ENCODE measurements around the gene CNN2.

The CNN2 gene

DNA sequence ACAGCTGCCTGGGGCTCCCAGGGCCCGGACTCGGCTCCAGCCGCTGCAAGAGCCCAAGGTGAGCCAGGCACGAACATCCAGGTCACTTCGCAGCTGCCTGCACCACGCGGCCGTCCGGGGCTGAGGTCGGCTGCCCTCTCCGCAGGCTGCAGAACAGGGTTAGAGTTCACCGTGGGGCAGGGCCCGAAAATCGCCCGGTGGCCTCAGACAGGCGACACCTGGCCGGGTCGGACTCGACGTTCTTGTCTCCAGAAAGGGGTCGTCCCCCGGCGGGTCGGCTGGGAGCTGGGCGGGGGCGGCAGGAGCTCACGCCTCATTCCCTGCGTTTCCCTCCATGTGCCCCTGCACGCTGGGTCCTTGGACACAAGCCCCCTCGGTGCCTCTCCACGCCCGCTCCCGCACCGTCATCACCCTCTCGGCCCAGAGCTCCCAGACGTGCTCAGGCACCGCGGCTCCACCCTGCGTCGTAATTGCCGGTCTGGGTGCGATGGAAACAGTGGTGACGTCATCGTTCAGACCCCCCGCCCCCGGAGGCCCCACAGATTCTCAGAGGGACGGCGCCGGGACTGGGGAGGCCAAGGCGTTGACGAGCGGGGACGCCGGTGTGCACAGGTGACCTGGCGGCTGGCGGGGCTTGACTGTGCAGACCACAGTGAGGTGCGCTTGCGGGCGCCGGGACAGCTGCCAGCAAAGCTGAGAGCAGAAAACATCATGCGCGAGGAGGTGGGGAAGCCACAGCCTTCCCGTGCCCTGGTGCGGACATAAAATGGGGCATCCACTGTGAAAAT is 30.2 kb upstream of the CNN2 start:
- DNase-seq = no peak

DNA sequence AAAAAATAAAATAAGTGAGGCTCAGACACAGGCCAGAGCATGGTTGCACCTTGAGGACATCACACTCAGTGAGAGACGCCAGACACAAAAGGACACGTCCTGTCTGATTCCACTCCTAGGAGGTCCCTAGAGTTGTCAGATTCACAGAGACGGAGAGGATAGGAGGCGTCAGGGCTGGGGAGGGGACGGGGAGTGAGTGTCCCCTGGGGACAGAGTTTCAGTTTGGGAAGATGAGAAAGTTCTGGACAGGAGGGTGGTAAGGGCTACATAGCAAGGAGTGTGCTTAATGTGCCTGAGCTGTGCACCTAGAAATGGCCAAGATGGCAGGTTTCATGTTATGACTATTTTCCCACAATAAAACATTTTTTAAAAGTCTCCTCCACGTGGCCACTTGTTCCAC is 28.3 kb upstream of the CNN2 start:
- no peak for DNase-seq

DNA sequence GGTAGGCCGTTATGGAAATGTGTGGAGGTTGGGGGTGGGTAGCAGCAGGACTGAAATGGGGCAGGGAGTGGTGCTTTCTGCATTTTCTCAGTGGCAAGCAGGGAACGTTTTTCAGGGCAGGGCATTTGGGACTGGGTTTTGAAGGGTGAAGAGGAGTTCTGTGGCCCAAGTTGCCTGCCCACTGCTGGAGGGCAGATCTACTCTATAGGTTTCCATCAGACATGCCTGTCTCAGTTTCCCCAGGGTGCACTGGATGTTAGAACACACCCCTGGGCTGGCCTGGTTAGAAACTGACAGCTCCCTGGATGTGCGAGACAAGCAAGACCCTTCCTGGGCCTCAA is 27.1 kb upstream of the CNN2 start:
- no peak for DNase-seq

DNA sequence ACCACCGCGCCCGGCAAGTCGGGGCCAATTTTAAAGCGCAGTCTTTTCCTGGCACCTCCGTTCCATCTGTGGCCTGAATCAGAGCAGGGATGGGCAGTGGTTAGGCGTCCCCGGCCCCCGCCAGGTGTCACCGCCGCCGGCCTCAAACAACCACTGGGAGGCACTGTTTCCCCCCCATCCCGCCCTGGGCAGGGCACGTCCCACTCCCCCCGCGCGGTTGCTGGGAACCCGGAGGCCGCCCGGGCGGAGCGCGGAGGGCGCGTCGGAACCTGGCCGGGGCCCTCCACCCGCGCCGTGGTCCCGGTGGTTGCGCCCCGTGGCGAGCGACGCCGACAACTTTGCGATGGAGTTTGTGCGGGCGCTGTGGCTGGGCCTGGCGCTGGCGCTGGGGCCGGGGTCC is 26.3 kb upstream of the CNN2 start, which contains the start of gene GRIN3B:
Gene GRIN3B (plus strand): TSS at position 325 of the 400 bp plus-strand sequence. CDS start 19 bp downstream, at position 344.
- DNase-seq = no peak

DNA sequence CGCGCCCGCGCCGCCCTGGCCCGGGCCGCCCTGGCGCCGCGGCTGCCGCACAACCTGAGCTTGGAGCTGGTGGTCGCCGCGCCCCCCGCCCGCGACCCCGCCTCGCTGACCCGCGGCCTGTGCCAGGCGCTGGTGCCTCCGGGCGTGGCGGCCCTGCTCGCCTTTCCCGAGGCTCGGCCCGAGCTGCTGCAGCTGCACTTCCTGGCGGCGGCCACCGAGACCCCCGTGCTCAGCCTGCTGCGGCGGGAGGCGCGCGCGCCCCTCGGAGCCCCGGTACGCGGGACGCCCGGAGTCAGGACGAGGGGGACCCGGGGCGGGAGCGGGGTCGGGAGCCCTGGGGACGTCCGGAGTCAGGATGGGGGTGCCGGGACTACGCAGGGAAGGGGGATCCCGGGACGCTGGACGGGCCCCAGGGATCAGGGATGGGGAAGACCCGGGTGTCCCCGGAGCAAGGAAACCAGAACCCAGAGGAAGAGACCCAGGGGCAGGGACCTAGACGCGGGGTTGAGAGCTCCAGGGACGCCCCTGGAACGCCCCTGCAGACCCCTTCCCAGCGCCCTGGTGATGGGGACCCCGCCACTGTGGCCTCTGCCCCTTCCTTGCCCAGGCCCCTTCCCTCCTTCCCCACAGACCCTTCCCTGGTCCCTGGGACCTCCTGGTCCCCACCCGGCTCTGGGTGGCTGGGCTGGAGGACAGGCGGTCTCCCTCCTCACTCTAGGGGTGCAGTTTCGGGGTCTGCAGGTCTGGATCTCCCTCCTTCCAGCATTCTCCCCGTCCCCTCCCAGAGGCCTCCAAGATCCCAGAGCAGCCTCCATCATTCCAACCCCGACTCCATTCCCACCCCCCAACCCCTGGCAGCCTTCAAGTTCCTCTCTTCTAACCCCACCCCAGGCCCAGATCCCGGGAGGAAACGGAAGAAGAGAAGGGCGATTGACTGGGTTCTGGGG is 25.5 kb upstream of the CNN2 start:
- no peak for DNase-seq

DNA sequence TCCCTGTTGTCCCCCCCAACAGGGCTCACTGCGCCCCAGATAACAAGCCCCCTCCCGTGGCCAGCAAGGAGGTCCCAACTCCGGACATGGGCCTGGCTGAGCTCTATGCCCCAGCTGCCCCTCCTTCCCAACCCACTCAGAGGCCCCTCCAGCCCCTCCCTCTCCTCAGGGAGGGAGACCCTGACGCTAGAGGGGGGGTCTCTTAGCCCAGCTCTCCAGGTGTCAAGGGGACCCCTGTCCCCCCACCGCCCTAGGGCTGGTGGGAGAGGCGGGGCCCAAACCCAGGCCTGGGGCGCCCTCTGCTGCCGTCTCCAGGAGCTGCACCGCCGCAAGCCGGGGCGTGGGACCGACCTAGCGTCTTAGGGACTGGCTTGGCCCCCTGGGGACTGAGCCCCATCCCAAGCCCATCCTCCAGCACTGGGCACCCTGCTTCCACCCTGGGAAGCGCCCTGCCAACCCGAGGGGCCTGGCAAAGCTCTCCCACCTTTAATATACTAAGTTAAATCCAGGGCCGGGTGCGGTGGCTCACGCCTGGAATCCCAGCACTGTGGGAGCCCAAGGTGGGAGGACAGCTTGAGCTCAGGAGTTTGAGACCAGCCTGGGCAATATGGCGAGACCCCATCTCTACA is 24.8 kb upstream of the CNN2 start:
- DNase-seq = no peak

DNA sequence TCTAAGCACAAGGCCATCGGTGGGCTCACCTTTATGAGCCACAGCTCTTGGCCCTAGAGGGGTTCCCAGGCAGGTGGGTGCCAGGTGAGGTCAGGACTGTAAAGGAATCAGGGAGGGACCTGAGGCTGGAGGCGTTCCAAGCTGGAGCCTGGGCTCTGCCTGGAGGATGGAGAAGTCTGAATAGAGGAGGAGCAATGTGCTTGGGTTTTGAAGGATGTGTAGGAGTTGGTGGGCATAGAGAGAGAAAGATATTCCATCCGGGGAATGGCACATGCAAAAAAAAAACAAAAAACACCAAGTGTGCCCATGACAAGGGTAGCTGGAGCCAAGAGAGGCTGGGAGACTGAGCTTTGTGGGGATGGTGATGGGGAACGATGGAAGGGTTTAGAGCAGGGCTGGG is 23.8 kb upstream of the CNN2 start:
- DNase-seq = no peak

DNA sequence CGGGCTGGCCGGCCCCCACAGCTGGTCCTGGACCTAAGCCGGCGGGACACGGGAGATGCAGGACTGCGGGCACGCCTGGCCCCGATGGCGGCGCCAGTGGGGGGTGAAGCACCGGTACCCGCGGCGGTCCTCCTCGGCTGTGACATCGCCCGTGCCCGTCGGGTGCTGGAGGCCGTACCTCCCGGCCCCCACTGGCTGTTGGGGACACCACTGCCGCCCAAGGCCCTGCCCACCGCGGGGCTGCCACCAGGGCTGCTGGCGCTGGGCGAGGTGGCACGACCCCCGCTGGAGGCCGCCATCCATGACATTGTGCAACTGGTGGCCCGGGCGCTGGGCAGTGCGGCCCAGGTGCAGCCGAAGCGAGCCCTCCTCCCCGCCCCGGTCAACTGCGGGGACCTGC is 23.1 kb upstream of the CNN2 start:
- DNase-seq = no peak

DNA sequence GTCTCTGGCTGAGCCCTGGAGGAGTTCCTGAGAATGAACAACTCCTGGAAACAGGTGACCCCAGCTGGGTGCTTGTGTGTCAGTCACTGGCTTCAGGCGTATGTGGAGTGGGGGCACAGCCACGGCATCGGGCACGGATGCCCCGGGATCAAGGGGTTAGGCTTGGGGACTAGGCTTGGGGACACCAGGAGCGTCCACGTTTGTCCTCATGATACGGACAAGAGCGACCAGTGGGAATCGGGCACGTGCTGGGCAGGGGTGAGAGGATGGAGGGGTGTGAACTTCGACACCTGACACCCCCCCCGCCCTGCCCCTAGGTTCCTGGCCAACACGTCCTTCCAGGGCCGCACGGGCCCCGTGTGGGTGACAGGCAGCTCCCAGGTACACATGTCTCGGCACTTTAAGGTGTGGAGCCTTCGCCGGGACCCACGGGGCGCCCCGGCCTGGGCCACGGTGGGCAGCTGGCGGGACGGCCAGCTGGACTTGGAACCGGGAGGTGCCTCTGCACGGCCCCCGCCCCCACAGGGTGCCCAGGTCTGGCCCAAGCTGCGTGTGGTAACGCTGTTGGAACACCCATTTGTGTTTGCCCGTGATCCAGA is 22.1 kb upstream of the CNN2 start:
- DNase-seq = no peak

DNA sequence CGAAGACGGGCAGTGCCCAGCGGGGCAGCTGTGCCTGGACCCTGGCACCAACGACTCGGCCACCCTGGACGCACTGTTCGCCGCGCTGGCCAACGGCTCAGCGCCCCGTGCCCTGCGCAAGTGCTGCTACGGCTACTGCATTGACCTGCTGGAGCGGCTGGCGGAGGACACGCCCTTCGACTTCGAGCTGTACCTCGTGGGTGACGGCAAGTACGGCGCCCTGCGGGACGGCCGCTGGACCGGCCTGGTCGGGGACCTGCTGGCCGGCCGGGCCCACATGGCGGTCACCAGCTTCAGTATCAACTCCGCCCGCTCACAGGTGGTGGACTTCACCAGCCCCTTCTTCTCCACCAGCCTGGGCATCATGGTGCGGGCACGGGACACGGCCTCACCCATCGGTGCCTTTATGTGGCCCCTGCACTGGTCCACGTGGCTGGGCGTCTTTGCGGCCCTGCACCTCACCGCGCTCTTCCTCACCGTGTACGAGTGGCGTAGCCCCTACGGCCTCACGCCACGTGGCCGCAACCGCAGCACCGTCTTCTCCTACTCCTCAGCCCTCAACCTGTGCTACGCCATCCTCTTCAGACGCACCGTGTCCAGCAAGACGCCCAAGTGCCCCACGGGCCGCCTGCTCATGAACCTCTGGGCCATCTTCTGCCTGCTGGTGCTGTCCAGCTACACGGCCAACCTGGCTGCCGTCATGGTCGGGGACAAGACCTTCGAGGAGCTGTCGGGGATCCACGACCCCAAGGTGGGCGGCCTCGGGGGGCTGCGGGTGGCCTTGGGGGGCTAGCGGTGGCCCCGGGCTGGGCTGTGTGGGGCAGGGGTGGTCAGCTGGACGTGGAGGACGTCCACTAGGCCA is 21.4 kb upstream of the CNN2 start:
- no peak for DNase-seq

DNA sequence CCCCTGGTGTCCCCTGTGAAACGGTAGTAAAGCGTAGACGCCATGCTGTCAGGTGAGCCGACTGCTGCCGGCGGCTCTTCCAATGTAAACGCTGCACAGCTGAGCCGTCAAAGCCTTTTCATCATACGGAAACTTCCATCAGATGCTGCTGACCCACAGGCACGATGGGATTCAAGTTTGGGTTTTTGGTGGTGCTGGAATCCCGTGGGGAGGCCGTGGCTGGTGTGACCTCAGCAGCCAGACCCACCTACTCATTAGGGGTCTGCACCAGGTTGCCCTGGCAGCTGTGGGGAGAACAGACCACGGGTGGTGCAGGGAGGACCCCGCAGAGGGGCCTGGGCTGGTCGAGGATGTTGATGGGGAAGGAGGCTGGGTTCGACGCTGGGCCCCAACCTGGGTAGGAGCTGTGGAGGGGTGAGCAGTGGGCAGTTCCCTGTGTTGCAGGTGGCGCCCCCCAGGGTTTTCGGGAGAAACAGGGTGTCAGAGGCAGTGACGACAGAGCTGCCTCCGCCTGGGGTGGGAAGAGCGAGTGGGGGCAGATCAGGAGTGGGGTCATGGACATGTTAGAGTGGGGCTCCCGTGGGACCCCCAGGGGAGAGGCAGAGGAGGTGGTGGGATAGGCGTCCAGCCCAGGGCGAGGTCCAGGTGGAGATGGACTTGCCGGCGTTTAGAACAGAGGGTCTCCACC is 19.6 kb upstream of the CNN2 start:
- no peak for DNase-seq

DNA sequence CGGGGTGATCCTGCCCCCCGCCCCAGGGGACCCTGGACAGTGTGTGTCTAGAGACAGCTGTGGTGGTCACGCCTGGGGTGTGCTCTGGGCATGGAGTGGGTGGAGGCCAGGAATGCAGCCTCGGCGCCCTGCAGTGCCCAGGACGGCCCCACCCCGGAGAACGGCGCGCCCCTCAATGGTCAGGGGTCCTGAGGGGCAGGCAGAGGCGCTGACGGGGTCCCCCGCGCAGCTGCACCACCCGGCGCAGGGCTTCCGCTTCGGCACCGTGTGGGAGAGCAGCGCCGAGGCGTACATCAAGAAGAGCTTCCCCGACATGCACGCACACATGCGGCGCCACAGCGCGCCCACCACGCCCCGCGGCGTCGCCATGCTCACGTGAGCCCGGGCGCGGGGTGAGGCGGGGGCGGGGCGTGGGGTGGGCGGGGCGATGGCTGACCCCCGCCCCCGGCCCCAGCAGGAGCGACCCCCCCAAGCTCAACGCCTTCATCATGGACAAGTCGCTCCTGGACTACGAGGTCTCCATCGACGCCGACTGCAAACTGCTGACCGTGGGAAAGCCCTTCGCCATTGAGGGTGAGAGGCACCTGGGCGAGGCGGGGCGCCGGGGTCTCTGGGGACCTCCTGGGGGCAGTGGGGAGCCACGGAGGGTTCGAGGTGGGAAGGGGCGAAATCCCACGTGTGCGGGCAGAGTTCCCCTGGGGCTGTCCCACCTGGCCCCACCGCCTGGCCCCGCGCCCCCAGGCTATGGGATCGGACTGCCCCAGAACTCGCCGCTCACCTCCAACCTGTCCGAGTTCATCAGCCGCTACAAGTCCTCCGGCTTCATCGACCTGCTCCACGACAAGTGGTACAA is 18.8 kb upstream of the CNN2 start:
- DNase-seq = no peak

DNA sequence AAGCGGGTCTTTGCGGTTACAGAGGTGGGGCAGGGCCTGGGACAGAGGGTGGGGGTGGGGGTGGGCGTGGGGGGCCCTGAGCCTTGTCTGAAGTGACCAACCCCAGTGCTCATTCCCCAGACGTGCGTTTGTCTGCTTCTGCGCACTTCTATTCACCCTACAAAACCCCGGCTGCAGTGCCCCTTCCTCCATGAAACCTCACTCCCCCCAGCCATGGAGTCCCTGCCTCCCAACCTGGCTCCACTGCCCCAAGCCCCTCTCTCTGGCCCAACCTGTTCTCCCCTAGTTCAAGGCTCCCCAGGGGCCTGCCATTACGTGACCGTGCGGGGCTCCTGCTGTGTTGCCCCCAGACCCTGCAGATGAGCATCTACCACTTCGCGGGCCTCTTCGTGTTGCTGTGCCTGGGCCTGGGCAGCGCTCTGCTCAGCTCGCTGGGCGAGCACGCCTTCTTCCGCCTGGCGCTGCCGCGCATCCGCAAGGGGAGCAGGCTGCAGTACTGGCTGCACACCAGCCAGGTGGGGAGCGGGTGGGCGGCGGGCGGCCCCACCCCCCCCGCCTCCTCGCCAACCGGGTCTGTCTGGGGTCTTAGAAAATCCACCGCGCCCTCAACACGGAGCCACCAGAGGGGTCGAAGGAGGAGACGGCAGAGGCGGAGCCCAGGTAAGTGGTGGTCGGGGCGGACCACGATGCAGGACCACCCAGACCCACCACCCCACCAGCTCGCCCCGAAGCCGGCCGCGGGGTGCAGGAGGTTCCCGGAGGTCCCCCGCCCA is 18.0 kb upstream of the CNN2 start:
- DNase-seq = no peak

DNA sequence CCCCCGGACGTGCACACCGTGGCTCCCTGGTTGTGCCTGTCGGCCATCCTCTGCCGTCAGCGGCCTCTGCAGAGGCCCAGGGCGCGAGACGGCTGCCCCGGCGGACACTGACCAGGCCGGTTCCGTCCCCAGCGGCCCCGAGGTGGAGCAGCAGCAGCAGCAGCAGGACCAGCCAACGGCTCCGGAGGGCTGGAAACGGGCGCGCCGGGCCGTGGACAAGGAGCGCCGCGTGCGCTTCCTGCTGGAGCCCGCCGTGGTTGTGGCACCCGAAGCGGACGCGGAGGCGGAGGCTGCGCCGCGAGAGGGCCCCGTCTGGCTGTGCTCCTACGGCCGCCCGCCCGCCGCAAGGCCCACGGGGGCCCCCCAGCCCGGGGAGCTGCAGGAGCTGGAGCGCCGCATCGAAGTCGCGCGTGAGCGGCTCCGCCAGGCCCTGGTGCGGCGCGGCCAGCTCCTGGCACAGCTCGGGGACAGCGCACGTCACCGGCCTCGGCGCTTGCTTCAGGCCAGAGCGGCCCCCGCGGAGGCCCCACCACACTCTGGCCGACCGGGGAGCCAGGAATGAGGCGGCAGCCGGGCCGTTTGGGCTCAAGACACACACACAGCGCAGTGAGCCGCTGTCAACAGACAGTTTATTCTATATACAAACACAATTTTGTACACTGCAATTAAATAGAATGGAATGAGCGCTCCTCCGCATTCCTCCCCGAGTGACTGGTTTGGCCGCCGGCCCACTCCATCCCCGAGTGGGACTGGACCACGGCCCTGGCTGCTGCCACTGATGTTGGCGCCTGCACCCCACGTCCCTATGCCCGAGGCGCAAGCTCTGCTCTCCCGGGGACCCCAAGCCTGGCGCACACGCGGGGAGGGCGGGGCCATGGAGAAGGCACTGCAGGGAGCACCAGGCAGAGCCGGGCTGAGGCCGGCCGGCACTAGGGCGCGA is 17.1 kb upstream of the CNN2 start:
- no peak for DNase-seq

DNA sequence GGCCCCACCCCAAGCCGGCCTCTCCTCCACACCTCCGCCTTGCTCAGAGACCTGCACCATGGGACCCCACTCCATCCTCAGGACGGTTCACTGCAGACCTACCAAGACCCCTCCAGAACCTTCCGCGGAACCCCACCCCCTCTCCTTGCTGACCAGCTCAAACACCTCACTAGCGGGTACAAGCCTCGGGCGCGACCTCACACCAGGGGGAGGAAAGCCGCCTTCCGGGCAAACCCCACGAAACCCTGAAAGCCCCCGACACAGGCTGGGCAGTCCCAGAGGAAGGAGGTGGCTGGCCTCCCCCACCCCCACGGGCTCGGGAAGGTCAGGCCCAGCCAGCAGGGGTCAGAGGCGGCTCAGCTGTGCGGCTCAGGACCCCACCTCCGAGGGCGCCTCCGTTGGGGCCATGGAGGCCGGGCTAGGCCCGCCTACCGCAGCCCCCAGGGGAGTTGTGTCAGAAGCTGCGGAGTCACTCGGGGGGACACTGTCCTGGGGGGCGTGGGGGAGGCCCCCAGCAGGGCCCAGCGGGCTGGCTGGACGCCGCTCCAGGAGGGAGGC is 16.3 kb upstream of the CNN2 start:
- DNase-seq = no peak

DNA sequence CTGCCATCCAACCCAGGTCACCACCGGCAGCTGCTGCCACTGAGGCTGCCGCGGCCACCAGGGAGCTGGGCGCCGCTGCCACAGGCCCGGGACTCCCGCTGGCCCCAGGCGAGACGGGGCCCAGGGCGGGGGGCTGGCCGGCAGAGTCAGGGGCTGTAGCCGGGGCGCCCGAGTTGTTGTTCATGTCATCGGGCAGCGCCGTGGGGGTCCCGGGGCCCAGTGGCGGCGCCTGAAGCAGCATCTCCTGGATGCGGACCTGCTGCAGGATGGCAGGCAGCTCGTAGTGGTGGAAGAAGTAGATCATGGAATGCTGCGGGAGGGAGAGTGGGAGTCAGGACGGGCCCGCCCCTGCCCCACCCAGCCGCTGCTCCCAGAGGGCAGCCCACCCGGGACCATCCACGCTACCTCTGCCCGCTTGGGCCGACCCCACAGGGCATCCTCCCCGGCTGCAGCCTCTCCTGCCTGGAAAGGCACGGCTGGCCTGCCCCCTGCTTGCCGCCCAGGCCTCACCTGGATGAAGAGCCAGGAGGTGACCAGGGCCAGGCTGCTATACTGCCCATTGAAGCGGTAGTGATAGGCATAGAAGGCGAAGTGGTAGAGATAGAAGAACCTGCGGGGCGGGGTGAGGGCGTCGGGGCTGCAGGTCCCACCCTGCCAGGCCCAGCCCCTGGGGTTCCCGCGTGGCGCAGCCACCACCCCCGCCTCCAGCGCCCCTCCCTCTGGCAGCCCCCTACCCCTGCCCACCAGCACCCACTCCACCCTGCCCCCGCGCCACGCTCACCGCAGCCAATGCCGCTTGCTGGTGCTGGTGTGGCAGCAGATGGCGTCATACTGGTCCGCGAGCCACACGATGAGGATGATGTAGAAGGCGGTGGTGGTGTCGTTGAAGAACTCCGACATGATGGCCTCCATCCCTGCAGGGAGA is 15.6 kb upstream of the CNN2 start:
- no peak for DNase-seq

DNA sequence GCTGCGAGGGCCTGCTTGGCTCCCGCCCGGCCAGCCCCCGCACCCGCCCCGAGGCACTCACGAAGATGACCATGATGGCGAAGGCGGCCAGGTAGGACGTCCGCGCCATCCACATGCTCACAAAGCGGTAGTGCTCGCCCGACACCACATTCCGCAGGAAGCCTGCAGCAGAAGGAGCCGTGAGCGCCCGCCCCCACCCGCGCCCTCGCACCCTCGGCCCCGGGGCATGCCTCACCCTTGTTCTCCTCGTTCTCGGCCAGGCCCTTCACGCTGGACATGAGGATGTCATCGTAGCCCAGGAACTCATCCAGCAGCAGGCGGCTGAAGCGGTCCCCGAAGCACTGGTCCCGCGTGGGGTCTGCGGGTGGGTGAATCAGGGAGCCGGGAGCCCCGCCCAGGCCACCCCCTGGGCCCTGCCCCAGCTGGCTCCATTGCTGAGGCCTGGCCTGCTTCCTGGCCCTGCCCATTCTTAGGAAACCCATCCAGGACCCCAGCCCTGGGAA is 14.5 kb upstream of the CNN2 start:
- no peak for DNase-seq
